Activated T-cell treated with anti-CD3 and anti-CD28 coated beads, Interleukin-2, amount 50 U/mL, for 48 hours (primary cell): ENCODE results near the gene EXOC4.

Source experiments
- DNase-seq, 2 experiments: peaks; one replicate each; pipeline ENCODE4 v3.0.0-alpha.2; 2020

Gene EXOC4

GRCh38 chr7:133808493-133808866, 555.6 kb downstream of the EXOC4 start:
- DNase-seq, result no peak

- DNase-seq, result no peak
Observed at GRCh38 chr7:133812877-133813276, 560.0 kb downstream of the EXOC4 start.

- no peak for DNase-seq
Observed at GRCh38 chr7:133815611-133816210, 562.8 kb downstream of the EXOC4 start.

DNA sequence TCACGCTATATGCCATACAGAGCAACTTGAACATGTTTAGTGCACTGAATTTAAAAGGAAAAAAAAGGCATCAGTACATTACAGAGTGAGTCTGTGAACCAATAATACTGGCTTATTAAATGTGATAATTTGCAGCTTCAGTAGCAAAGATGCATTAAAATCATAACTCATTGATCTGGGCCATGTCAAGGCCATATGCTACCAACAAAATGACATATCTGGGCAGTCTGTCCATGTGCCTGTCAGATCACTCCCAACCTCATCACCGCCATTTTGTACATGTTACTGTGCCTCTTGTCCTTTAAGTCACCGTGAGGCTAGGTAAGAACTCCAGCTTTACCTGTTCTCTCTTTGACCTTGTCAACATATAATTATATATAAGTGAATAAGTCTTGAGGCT, 566.8 kb downstream of the EXOC4 start:
- DNase-seq, result no peak

- no peak for DNase-seq
Observed at GRCh38 chr7:133820584-133820983, 567.7 kb downstream of the EXOC4 start.

DNA sequence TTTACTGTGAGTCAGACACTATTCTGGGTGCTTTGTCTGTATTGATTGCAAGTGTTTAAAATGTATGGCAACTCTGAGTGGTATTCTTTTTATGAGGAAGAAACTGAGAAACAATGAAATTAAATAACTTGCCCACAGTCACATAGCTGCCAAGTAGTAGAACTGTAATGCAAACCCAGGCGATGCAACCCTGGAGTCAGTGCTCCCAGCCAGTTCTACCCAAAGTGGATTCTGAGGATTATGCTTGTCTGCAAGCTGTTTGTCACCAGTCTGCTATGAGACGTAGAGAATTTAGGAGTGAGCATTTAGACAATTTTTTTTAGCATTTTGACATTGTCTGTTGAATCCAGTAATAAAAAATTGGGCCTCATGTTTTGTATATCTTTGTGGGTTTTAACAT, 568.3 kb downstream of the EXOC4 start:
- no peak for DNase-seq

DNA sequence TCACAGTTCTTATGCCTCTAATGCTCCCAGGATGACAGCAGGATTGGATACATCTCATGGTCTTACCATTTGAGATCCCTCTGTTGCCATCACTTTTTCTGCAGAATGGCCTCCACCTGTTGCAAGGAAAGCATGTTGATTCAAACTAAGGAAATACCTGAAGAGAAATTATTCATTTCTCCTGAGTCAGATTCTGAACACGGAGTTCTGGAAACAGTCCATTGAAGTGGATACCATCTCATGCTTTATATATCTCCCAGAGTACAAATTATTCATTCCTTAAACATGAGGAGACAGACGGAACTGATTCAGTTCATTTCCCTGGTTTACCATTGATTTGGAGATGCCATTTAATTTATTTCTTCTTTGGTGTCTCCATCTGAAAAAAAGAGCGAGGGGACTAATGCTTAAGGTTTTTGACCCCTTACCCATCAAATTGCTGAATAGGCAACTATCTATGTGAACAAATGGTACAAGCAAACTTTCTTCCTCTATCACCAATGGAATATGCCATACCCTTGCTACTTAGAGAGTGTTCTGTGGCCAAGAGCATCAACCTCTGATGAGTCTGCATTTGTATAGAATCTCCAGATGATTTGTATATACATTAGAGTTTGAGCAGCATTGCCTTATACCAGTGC, 569.2 kb downstream of the EXOC4 start:
- no peak for DNase-seq

DNA sequence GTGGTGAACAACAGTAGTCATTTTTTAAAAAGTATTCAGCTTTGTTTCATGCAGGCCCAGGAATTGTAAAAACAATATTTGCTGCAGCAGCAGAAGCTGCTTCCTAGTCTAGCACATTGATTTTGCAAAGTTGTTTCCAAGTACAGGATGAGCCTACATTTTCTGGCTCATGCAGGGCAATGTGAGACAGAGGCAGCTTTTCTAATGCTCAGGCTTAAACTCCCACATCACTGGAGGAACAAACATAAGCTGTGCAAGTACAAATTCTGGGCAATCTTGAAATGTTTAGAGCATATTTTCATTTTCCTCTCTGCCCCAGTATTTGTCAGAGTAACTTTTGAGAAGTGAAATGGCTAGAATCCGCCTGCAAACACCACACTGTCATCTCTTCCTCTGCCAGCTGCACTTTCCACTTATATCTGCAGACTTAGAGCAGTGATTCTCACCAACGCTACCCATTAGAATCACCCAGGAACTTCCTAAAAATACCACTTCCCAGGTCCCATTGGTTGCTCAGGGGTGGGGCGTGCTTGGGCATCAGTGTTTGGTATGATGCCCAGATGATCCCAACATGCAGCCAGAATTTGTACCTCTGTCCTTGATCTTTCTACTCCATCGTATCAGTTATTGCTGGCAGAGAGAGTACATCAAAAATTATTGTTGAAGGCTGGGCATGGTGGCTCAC, 570.1 kb downstream of the EXOC4 start:
- no peak for DNase-seq

- no peak for DNase-seq
Observed at GRCh38 chr7:133824132-133824531, 571.3 kb downstream of the EXOC4 start.

- no peak for DNase-seq
Observed at GRCh38 chr7:133827707-133828623, 575.1 kb downstream of the EXOC4 start.

GRCh38 chr7:133828906-133829305, 576.0 kb downstream of the EXOC4 start:
- no peak for DNase-seq

GRCh38 chr7:133829336-133829897, 576.5 kb downstream of the EXOC4 start:
- DNase-seq, result no peak

DNA sequence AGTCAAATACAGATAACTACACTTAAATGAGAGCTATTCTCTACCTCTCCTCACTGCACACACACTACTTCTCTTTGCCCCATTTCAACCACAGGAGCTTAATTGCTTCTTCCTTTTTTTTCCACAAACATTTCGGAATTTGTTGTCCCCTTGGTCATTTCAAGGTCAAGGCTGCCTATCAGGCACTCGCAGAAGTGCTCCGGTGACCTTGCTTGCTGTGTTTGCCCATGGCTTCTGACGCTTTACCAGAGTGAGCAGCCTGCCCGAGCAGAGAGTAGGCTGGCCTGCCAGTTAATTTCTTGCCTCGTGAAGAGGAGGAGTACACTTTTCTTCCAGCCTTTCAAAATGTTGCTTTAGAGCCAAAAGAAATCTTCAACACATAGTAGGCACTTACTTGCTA, 577.2 kb downstream of the EXOC4 start:
- DNase-seq, result no peak

DNA sequence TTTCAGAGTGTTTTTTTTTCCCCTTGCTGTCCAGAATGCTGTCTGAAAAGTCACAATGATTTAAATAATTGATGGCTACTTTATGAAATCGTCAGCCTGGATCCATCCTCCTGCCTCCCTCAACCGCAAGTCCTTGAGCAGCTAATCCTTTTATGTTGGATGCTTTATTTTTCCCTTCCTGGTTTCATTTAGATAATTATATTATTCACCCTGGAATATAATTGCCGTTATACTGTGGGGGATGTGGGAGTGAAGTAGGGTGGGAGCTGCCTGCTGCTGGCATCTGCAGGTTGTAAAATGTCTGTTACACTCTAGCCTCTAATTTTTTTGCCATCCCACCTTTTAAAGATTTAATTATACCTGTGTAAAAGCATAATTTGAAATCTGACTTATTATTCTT, 583.8 kb downstream of the EXOC4 start:
- DNase-seq, result no peak

GRCh38 chr7:133837224-133837623, 584.3 kb downstream of the EXOC4 start:
- DNase-seq, result no peak

DNA sequence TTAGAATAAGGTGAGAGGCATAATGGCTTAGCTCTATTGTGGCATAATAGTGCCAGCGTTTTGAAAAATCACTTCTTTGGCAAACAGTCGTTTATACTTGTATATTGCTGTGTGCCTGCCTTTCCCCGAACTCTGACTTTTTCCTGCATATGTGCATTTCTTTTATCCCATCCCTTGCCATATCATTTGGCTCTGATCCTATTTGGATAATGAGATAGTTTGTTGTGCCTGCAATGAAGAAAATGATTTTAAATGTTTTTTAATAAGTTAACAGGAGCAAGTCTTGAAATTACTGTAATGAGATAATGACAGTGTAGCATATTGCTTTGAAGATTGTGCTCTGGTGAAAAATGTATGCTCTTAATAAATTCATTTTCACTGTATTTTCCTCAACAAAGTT, 586.2 kb downstream of the EXOC4 start:
- DNase-seq, result no peak

- DNase-seq, result no peak
Observed at GRCh38 chr7:133843341-133843740, 590.5 kb downstream of the EXOC4 start.

DNA sequence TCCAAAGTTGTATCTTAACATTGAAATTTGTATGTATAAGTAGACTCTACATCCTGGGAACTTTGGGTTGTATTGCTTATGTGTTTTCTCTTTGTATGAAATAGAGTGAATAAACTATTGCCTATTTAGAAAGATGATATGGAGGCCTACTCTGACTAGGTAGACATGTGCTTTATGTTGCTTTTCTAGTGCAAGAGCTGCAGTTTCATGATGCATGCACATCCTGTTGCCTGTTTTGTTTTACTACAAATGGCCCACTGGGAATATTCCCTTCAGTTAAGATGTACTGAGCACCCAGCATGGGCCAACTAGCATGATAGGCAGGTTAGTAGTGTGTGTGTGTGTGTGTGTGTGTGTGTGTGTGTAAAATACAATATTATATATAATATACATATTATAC, 592.1 kb downstream of the EXOC4 start:
- no peak for DNase-seq

GRCh38 chr7:133846203-133846945, 593.5 kb downstream of the EXOC4 start:
- DNase-seq, result no peak

- no peak for DNase-seq
Observed at GRCh38 chr7:133850497-133851280, 597.8 kb downstream of the EXOC4 start.

GRCh38 chr7:133851411-133851810, 598.5 kb downstream of the EXOC4 start:
- DNase-seq, result no peak
